Panc1 (cell line): Measurements from ENCODE around the gene GPR162. TPM values are rescaled to one million over a fixed set of nuclear protein-coding genes. Genes with fewer than 3 reads are reported as not detected.
"Not testable (repeated sequence)": the region's sequence is repeated elsewhere in the genome, so short reads cannot be mapped to it uniquely, and the experiment has no call there.

ENCODE experiments used
- ATAC-seq: fragments of 200-7000 bp; cut with Tn5 transposase; 2 replicates; pipeline ENCODE4 v1.9.1; 2020; ENCODE audit warnings: mild to moderate bottlenecking, moderate library complexity
- BruUV-seq: library from RNA; stranded (reverse); fragments of 400-500 nt; replicated peaks from 2 replicates; lab custom pipeline; 2021; lab: Mats Ljungman, UMichigan
- CTCF ChIA-PET: fragments of 300-600 bp; sonication (Branson Sonifier 250); formaldehyde crosslinking; loops from one replicate; lab custom pipeline; 2022; ENCODE audit warnings: antibody characterized with exemption; lab: Charles Lee
- POLR2A ChIA-PET: fragments of 300-600 bp; sonication (Branson Sonifier 250); formaldehyde crosslinking; loops from one replicate; lab custom pipeline; 2022; ENCODE audit warnings: antibody characterized with exemption; lab: Charles Lee
- DNase-seq: peaks from one replicate; pipeline ENCODE4 v3.0.0-alpha.2; 2010; ENCODE audit warnings: low read depth, low spot score
- H3K27ac ChIP-seq: 2 replicates; pipeline ENCODE4 v1.5.1; 2011; ENCODE audit warnings: mild to moderate bottlenecking, low read length, inconsistent platforms
- H3K27me3 ChIP-seq: fragments of 200-500 bp; sonication (Bioruptor generic); 2 replicates; pipeline ENCODE4 v1.6.0; 2014; ENCODE audit warnings: low read length, inconsistent platforms; ENCODE audit not compliant: control insufficient read depth, insufficient read depth
- H3K36me3 ChIP-seq: fragments of 200-500 bp; sonication (Bioruptor generic); 2 replicates; pipeline ENCODE4 v1.5.1; 2014; ENCODE audit warnings: inconsistent platforms, mild to moderate bottlenecking, low read length, moderate library complexity; ENCODE audit not compliant: control insufficient read depth, insufficient read depth
- H3K4me1 ChIP-seq: 2 replicates; pipeline ENCODE4 v1.5.1; 2011; ENCODE audit warnings: inconsistent platforms, mild to moderate bottlenecking, low read length, moderate library complexity; ENCODE audit not compliant: control insufficient read depth, insufficient read depth
- H3K4me3 ChIP-seq, 2 experiments: 2 replicates each; pipeline ENCODE4 v1.5.1; 2011 to 2012; ENCODE audit warnings: low read depth in 2 of 2, low read length in 2 of 2, mild to moderate bottlenecking in 2 of 2, inconsistent platforms in 1 of 2, moderate library complexity in 1 of 2
- H3K9me3 ChIP-seq: fragments of 200-500 bp; sonication (Bioruptor generic); 2 replicates; pipeline ENCODE4 v1.5.1; 2014; ENCODE audit warnings: low read depth, mild to moderate bottlenecking, inconsistent platforms, low read length, moderate library complexity; ENCODE audit not compliant: control insufficient read depth, insufficient read depth
- POLR2AphosphoS5 ChIP-seq: IDR thresholded peaks from 2 replicates; pipeline ENCODE4 v1.6.1; 2012; ENCODE audit warnings: mild to moderate bottlenecking, low read depth, low read length, moderate library complexity
- SIN3A ChIP-seq: IDR thresholded peaks from 2 replicates; pipeline ENCODE4 v1.6.1; 2012; ENCODE audit warnings: low read depth, mild to moderate bottlenecking, low read length, moderate library complexity, borderline replicate concordance; ENCODE audit not compliant: insufficient read depth
- TCF7L2 ChIP-seq: IDR thresholded peaks from 2 replicates; pipeline ENCODE4 v1.6.1; 2011; ENCODE audit warnings: mild to moderate bottlenecking, low read depth, low read length, inconsistent platforms
- in situ Hi-C: cut with HindIII; loops from 2 replicates; pipeline ENCODE4 v1.10.0; 2016; ENCODE audit warnings: low sequenced_read_pairs, low pct_unique_long_range_greater_than_20kb
- intact Hi-C: fragments of 100-400 bp; cut with micrococcal nuclease; formaldehyde crosslinking; loops from one replicate; pipeline ENCODE4 v1.10.0; 2022; ENCODE audit not compliant: unreplicated experiment
- total RNA-seq: library from RNA; stranded (reverse); gene quantifications from one replicate; pipeline ENCODE4 v1.2.1, GENCODE V29; 2021; ENCODE audit not compliant: unreplicated experiment

Gene GPR162
- total RNA-seq, 1 experiment from 2014 or later = 1.3 TPM

- no TSS peak for BruUV-seq
- TF ChIP-seq POLR2AphosphoS5 (peak; percentile 73; the same call in 1 of the 2 replicates), TCF7L2 (no peak), SIN3A (peak; percentile 84; the same call in 1 of the 2 replicates)
- peaks cover 6% of the 10 kb centered on the region; the same call in 1 of the 2 replicates for H3K36me3 ChIP-seq
- peak; percentile 84 for ATAC-seq
- H3K4me1 ChIP-seq = peaks cover 23% of the 10 kb centered on the region
- no peaks in the 10 kb centered on the region for H3K27me3 ChIP-seq
- in situ Hi-C loops = no loop called here
- ChIA-PET CTCF (interaction anchor here (0.6 to 1.4 kb wide), 4 partner anchors 18 to 120 kb away, joined by 3 to 6 read pairs (median 4); partner anchors contain the start of genes CDCA3, MLF2 and USP5), POLR2A (interaction anchor here (0.6 kb wide), 3 partner anchors 339 to 407 kb away, joined by 3 to 8 read pairs (median 7); partner anchors contain the start of gene GAPDH)
- no peaks in the 10 kb centered on the region for H3K9me3 ChIP-seq
- peak within 1 kb of the TSS; percentile 75 to 84 for H3K4me3 ChIP-seq
- H3K27ac ChIP-seq = peak within 1 kb of the TSS; percentile 89
- intact Hi-C loops = no loop called here
- no peak for DNase-seq
Observed at GRCh38 chr12:6873094-6874014, 51.7 kb downstream of the GPR162 start, which contains the start of gene SPSB2. Gene SPSB2, minus strand, starts transcription at chr12:6873303. Its CDS starts 402 bp downstream, at chr12:6872901.

DNA sequence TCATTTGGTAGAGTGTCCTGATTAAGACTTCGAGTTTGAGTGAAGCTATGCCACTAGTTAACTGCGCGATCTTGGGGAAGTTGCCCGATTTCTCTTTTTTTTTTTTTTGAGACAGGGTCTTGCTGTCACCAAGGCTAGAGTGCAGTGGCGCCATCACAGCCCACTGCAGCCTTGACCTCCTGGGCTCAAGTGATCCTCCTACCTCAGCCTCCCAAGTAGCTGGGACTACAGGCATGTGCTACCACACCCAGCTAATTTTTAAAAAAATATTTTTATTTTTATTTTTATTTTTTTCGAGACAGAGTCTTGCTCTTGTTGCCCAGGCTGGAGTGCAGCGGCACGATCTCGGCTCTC, 52.4 kb downstream of the GPR162 start:
- BruUV-seq, ATAC-seq, H3K9me3 ChIP-seq, in situ Hi-C loops, H3K27me3 ChIP-seq, DNase-seq, intact Hi-C loops, H3K36me3 ChIP-seq: not testable (repeated sequence)
- CTCF ChIA-PET = interaction anchor here (0.6 kb wide), 1 partner anchor 53 kb away, joined by 6 read pairs; no protein-coding TSS in a partner anchor
- Histone ChIP-seq H3K4me1 (peaks cover 19% of the 10 kb centered on the region), H3K4me3 (peak overlapping the region; percentile 75 to 84), H3K27ac (peak overlapping the region; percentile 89)
- POLR2A ChIA-PET = interaction anchor here (0.6 kb wide), 2 partner anchors 340 to 408 kb away, joined by 3 to 8 read pairs; no protein-coding TSS in a partner anchor

Other genes starting within 250 kb of the GPR162 start
- gene CHD4, start 214.4 kb upstream of the GPR162 start, total RNA-seq = 123 TPM
- not detected for gene LPAR5, start 185.9 kb upstream of the GPR162 start, total RNA-seq
- 0.54 TPM for gene ACRBP, start 174.4 kb upstream of the GPR162 start, total RNA-seq
- gene ING4, start 158.7 kb upstream of the GPR162 start, total RNA-seq = 11.4 TPM
- gene ZNF384, start 132.4 kb upstream of the GPR162 start, total RNA-seq = 54.3 TPM
- gene PIANP, start 121.0 kb upstream of the GPR162 start, total RNA-seq = 0.13 TPM
- 37.5 TPM for gene COPS7A, start 97.8 kb upstream of the GPR162 start, total RNA-seq
- gene MLF2, start 68.7 kb upstream of the GPR162 start, total RNA-seq = 175 TPM
- gene PTMS, start 55.5 kb upstream of the GPR162 start, total RNA-seq = 395 TPM
- gene LAG3, start 49.3 kb upstream of the GPR162 start, total RNA-seq = 2.7 TPM
- gene CD4, start 32.3 kb upstream of the GPR162 start, total RNA-seq = 0.23 TPM
- gene P3H3, start 6.6 kb downstream of the GPR162 start, total RNA-seq = 11.0 TPM
- gene GNB3, start 19.1 kb downstream of the GPR162 start, total RNA-seq = 0.21 TPM
- gene CDCA3, start 29.5 kb downstream of the GPR162 start, total RNA-seq = 59.0 TPM
- gene USP5, start 30.3 kb downstream of the GPR162 start, total RNA-seq = 104 TPM
- 693 TPM for gene TPI1, start 45.7 kb downstream of the GPR162 start, total RNA-seq
- gene SPSB2, start 51.5 kb downstream of the GPR162 start, total RNA-seq = 11.6 TPM
- gene LRRC23, start 83.0 kb downstream of the GPR162 start, total RNA-seq = 6.5 TPM
- gene ENO2, start 92.8 kb downstream of the GPR162 start, total RNA-seq = 33.5 TPM
- gene ATN1, start 106.1 kb downstream of the GPR162 start, total RNA-seq = 82.3 TPM
- gene RNU7-1, start 122.0 kb downstream of the GPR162 start, total RNA-seq = not detected
- gene C12orf57, start 122.2 kb downstream of the GPR162 start, total RNA-seq = 126 TPM
- gene PTPN6, start 129.5 kb downstream of the GPR162 start, total RNA-seq = 13.7 TPM
- gene PHB2, start 148.8 kb downstream of the GPR162 start, total RNA-seq = 138 TPM
- gene EMG1, start 149.1 kb downstream of the GPR162 start, total RNA-seq = 54.9 TPM
- gene LPCAT3, start 196.7 kb downstream of the GPR162 start, total RNA-seq = 54.3 TPM
- gene C1S, start 238.9 kb downstream of the GPR162 start, total RNA-seq = 1.8 TPM